Vagina (tissue), 2 donors: ENCODE results near the gene GLT6D1. TPM values are rescaled to one million over a fixed set of nuclear protein-coding genes. Genes with fewer than 3 reads are reported as not detected.
A peak's percentile ranks its signal among the peaks of the same experiment; 100 is the strongest.

Source experiments
- DNase-seq, 2 donors: peaks; one replicate each; pipeline ENCODE4 v3.0.0-alpha.2; 2017; ENCODE audit errors: extremely low spot score in 2 of 2
- H3K27ac ChIP-seq: fragments of 200-600 bp; sonication (generic); one replicate; pipeline ENCODE4 v1.5.1; 2019
- H3K27me3 ChIP-seq: fragments of 200-600 bp; sonication (generic); one replicate; pipeline ENCODE4 v1.5.1; 2019
- H3K36me3 ChIP-seq, 2 donors: fragments of 200-600 bp; sonication (generic); one replicate each; pipeline ENCODE4 v1.5.1; 2017 to 2019
- H3K4me1 ChIP-seq: fragments of 200-600 bp; sonication (generic); one replicate; pipeline ENCODE4 v1.5.1; 2019
- H3K4me3 ChIP-seq, 2 donors: fragments of 200-600 bp; sonication (generic); 1 replicate in 1 of 2; 2 replicates in 1 of 2; pipeline ENCODE4 v1.5.1; 2016 to 2019
- H3K9me3 ChIP-seq: fragments of 200-600 bp; sonication (generic); one replicate; pipeline ENCODE4 v1.5.1; 2019
- POLR2A ChIP-seq, 2 donors: fragments of 450-650 bp; IDR thresholded peaks; one replicate each; pipeline ENCODE4 v1.6.1; 2017; ENCODE audit warnings: antibody characterized with exemption in 2 of 2, mild to moderate bottlenecking in 2 of 2, moderate library complexity in 2 of 2
- POLR2AphosphoS5 ChIP-seq, 2 donors: sonication (generic); formaldehyde crosslinking; IDR thresholded peaks; one replicate each; pipeline ENCODE4 v1.9.0; 2017; ENCODE audit warnings: antibody characterized with exemption in 2 of 2, mild to moderate bottlenecking in 2 of 2, low read depth in 1 of 2; ENCODE audit not compliant: insufficient read depth in 1 of 2
- intact Hi-C: fragments of 100-400 bp; cut with DNase I; formaldehyde crosslinking; loops from one replicate; pipeline ENCODE4 v1.15.1; 2023
- total RNA-seq: library from RNA; depleted of rRNA; stranded (reverse); fragments of >200 nt; gene quantifications from one replicate; pipeline ENCODE4 v1.2.3, GENCODE V29; 2016
- TF ChIP-seq, protein P1 (sequence below), 3 experiments: fragments of 450-650 bp in 2 of 3; fragments of 200-600 bp in 1 of 3; sonication (generic) in 1 of 3; IDR thresholded peaks; one replicate each; pipeline ENCODE4 v1.5.1; 2017 to 2019; ENCODE audit warnings: antibody characterized with exemption in 3 of 3, mild to moderate bottlenecking in 2 of 3, moderate library complexity in 2 of 3

GLT6D1 gene
- total RNA-seq, 1 donor from 2014 or later: not detected

- no peaks in the 10 kb centered on the region for H3K4me1 ChIP-seq
- no peak overlapping the region for H3K4me3 ChIP-seq
- H3K27ac ChIP-seq: no peak overlapping the region
- intact Hi-C loops: no loop called here
- peak in 1 of 2 donors; percentile 67 for DNase-seq
- H3K36me3 ChIP-seq: no peaks in the 10 kb centered on the region
- H3K9me3 ChIP-seq: peaks cover 2% of the 10 kb centered on the region
- TF ChIP-seq POLR2A (IDR thresholded peaks at IDR 0.05) (no peak), POLR2AphosphoS5 (IDR thresholded peaks at IDR 0.05; ENCODE audit: insufficient read depth in 1 of 2, low read depth in 1 of 2) (no peak)
- TF ChIP-seq, protein P1, sequence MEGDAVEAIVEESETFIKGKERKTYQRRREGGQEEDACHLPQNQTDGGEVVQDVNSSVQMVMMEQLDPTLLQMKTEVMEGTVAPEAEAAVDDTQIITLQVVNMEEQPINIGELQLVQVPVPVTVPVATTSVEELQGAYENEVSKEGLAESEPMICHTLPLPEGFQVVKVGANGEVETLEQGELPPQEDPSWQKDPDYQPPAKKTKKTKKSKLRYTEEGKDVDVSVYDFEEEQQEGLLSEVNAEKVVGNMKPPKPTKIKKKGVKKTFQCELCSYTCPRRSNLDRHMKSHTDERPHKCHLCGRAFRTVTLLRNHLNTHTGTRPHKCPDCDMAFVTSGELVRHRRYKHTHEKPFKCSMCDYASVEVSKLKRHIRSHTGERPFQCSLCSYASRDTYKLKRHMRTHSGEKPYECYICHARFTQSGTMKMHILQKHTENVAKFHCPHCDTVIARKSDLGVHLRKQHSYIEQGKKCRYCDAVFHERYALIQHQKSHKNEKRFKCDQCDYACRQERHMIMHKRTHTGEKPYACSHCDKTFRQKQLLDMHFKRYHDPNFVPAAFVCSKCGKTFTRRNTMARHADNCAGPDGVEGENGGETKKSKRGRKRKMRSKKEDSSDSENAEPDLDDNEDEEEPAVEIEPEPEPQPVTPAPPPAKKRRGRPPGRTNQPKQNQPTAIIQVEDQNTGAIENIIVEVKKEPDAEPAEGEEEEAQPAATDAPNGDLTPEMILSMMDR (IDR thresholded peaks at IDR 0.05): no peak
- no peaks in the 10 kb centered on the region for H3K27me3 ChIP-seq
Observed at GRCh38 chr9:135650408-135650807, 11.1 kb upstream of the GLT6D1 start.

DNA sequence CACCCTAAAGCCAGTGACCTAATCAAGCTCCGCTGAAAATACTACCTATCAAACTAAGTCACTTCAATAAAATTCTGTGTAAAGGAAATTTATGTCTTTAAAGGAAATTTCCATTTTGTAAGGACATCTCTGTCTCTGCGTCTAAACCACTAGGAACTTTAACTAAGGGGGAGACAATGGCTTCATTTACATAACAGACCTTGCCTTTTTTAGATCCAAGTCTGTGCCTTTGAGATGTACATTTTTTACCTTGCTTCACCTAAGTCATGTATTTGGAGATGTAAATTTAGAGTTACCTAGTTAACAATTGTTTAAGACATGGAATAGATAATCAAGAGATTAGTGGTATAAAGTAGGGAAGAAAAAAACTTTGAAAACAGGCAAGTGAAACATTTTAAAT lies 10.2 kb upstream of the GLT6D1 start:
- H3K4me1 ChIP-seq: no peaks in the 10 kb centered on the region
- H3K27ac ChIP-seq: no peak overlapping the region
- intact Hi-C loops: no loop called here
- H3K4me3 ChIP-seq: no peak overlapping the region
- H3K27me3 ChIP-seq: no peaks in the 10 kb centered on the region
- TF ChIP-seq POLR2A (IDR thresholded peaks at IDR 0.05) (no peak), POLR2AphosphoS5 (IDR thresholded peaks at IDR 0.05; ENCODE audit: insufficient read depth in 1 of 2, low read depth in 1 of 2) (no peak)
- TF ChIP-seq, protein P1 (IDR thresholded peaks at IDR 0.05): no peak
- H3K9me3 ChIP-seq: peaks cover 2% of the 10 kb centered on the region
- DNase-seq: no peak
- no peaks in the 10 kb centered on the region for H3K36me3 ChIP-seq

- Histone ChIP-seq H3K4me3 (no peak overlapping the region), H3K27ac (no peak overlapping the region), H3K4me1 (no peaks in the 10 kb centered on the region), H3K27me3 (no peaks in the 10 kb centered on the region), H3K9me3 (peaks cover 2% of the 10 kb centered on the region), H3K36me3 (no peaks in the 10 kb centered on the region)
- TF ChIP-seq POLR2AphosphoS5 (IDR thresholded peaks at IDR 0.05; ENCODE audit: insufficient read depth in 1 of 2, low read depth in 1 of 2) (no peak), POLR2A (IDR thresholded peaks at IDR 0.05) (no peak)
- TF ChIP-seq, protein P1 (IDR thresholded peaks at IDR 0.05): no peak
- DNase-seq: peak in 1 of 2 donors; percentile 3
- intact Hi-C loops: no loop called here
Observed at GRCh38 chr9:135648494-135649410, 9.4 kb upstream of the GLT6D1 start.

GRCh38 chr9:135647884-135648283 lies 8.5 kb upstream of the GLT6D1 start:
- intact Hi-C loops: no loop called here
- DNase-seq: peak in 1 of 2 donors; percentile 16
- no peaks in the 10 kb centered on the region for H3K4me1 ChIP-seq
- H3K9me3 ChIP-seq: peaks cover 2% of the 10 kb centered on the region
- H3K27me3 ChIP-seq: no peaks in the 10 kb centered on the region
- TF ChIP-seq POLR2A (IDR thresholded peaks at IDR 0.05) (no peak), POLR2AphosphoS5 (IDR thresholded peaks at IDR 0.05; ENCODE audit: insufficient read depth in 1 of 2, low read depth in 1 of 2) (no peak)
- TF ChIP-seq, protein P1 (IDR thresholded peaks at IDR 0.05): no peak
- no peaks in the 10 kb centered on the region for H3K36me3 ChIP-seq
- H3K4me3 ChIP-seq: no peak overlapping the region
- no peak overlapping the region for H3K27ac ChIP-seq
